HG02885 (cell line): Measurements from ENCODE around the gene SLC35F5.
"Not testable (repeated sequence)": the region's sequence is repeated elsewhere in the genome, so short reads cannot be mapped to it uniquely, and the experiment has no call there.

Source experiments
- ATAC-seq: cut with Tn5 transposase; IDR thresholded peaks from one replicate; pipeline ENCODE4 v1.9.1; 2021; ENCODE audit warnings: mild to moderate bottlenecking; ENCODE audit not compliant: unreplicated experiment, poor library complexity

The SLC35F5 gene

GRCh38 chr2:113756355-113757137 lies at the start of gene SLC35F5:
SLC35F5 (minus strand) TSS chr2:113756642; CDS start chr2:113756409, 233 bp downstream.
- peak; percentile 89 for ATAC-seq

- no peak for ATAC-seq
These were observed 42.9 kb upstream of the SLC35F5 start for GRCh38 chr2:113799375-113799774.

- ATAC-seq = no peak
These were observed 40.8 kb upstream of the SLC35F5 start for GRCh38 chr2:113797237-113797636.

GRCh38 chr2:113796592-113797175 lies 40.2 kb upstream of the SLC35F5 start:
- no peak for ATAC-seq

GRCh38 chr2:113795405-113795920 lies 39.0 kb upstream of the SLC35F5 start:
- no peak for ATAC-seq

- ATAC-seq = peak; percentile 94
These were observed 35.5 kb upstream of the SLC35F5 start for GRCh38 chr2:113791697-113792590.

GRCh38 chr2:113784823-113785744 lies 28.6 kb upstream of the SLC35F5 start:
- no peak for ATAC-seq

- no peak for ATAC-seq
These were observed 24.0 kb upstream of the SLC35F5 start for GRCh38 chr2:113780472-113780871.

- ATAC-seq = no peak
These were observed 20.9 kb upstream of the SLC35F5 start for GRCh38 chr2:113777371-113777770.

- no peak for ATAC-seq
These were observed 20.5 kb upstream of the SLC35F5 start for GRCh38 chr2:113776949-113777348.

GRCh38 chr2:113774616-113775015 lies 18.2 kb upstream of the SLC35F5 start:
- ATAC-seq = not testable (repeated sequence)

- no peak for ATAC-seq
These were observed 14.5 kb upstream of the SLC35F5 start for GRCh38 chr2:113770929-113771328.

- ATAC-seq = no peak
These were observed 13.1 kb upstream of the SLC35F5 start for GRCh38 chr2:113769555-113769954.

GRCh38 chr2:113768770-113769169 lies 12.3 kb upstream of the SLC35F5 start:
- ATAC-seq = no peak

- ATAC-seq = no peak
These were observed 11.5 kb upstream of the SLC35F5 start for GRCh38 chr2:113767811-113768460.

- ATAC-seq = no peak
These were observed 8.8 kb upstream of the SLC35F5 start for GRCh38 chr2:113765276-113765675.

- ATAC-seq = no peak
These were observed 6.1 kb upstream of the SLC35F5 start for GRCh38 chr2:113762377-113763118.

GRCh38 chr2:113760400-113760799 lies 4.0 kb upstream of the SLC35F5 start:
- ATAC-seq = no peak
